Stomach smooth muscle (tissue), 2 donors: ENCODE data around the gene DLG5.
A peak's percentile ranks its signal among the peaks of the same experiment; 100 is the strongest.

Experiments used
- H3K27ac ChIP-seq: one replicate; pipeline ENCODE4 v1.7.0; 2013; ENCODE audit warnings: mild to moderate bottlenecking, low read length, inconsistent platforms
- H3K27me3 ChIP-seq, 2 donors: one replicate each; pipeline ENCODE4 v1.7.0; 2013; ENCODE audit warnings: low read length in 2 of 2; ENCODE audit not compliant: insufficient read depth in 2 of 2, control insufficient read depth in 1 of 2
- H3K36me3 ChIP-seq, 2 donors: one replicate each; pipeline ENCODE4 v1.7.0; 2013; ENCODE audit warnings: low read length in 2 of 2; ENCODE audit not compliant: control insufficient read depth in 2 of 2, insufficient read depth in 2 of 2
- H3K4me1 ChIP-seq: one replicate; pipeline ENCODE4 v1.7.0; 2013; ENCODE audit warnings: low read length; ENCODE audit not compliant: control insufficient read depth, insufficient read depth
- H3K4me3 ChIP-seq, 2 donors: one replicate each; pipeline ENCODE4 v1.7.0; 2013; ENCODE audit warnings: low read length in 2 of 2
- H3K9ac ChIP-seq, 2 donors: one replicate each; pipeline ENCODE4 v1.7.0; 2013; ENCODE audit warnings: low read length in 2 of 2, mild to moderate bottlenecking in 1 of 2
- H3K9me3 ChIP-seq, 2 donors: one replicate each; pipeline ENCODE4 v1.7.0; 2013; ENCODE audit warnings: low read length in 2 of 2; ENCODE audit not compliant: control insufficient read depth in 2 of 2
- donor health status: healthy.
- donor health status: Pancreatic carcinoma.

The DLG5 gene

GRCh38 chr10:77926566-77927401 is at the start of gene DLG5:
TSS of gene DLG5 (minus strand) at chr10:77926755. CDS start at chr10:77926520, 235 bp downstream.
- peaks cover 37% of the 10 kb centered on the region for H3K4me1 ChIP-seq
- peak within 1 kb of the TSS; percentile 86 for H3K27ac ChIP-seq
- H3K9me3 ChIP-seq: no peaks in the 10 kb centered on the region
- peak within 1 kb of the TSS; percentile 79 to 88 for H3K4me3 ChIP-seq
- H3K27me3 ChIP-seq: no peaks in the 10 kb centered on the region
- H3K9ac ChIP-seq: peak within 1 kb of the TSS; percentile 83 to 89
- no peaks in the 10 kb centered on the region for H3K36me3 ChIP-seq

GRCh38 chr10:77975086-77975666 is 48.6 kb upstream of the DLG5 start:
- H3K9me3 ChIP-seq: peaks cover 0 to 4% of the 10 kb centered on the region in 2 donors
- H3K27me3 ChIP-seq: no peaks in the 10 kb centered on the region
- peak overlapping the region in 1 of 2 donors; percentile 7 for H3K9ac ChIP-seq
- peak overlapping the region; percentile 67 for H3K27ac ChIP-seq
- no peak overlapping the region for H3K4me3 ChIP-seq
- H3K4me1 ChIP-seq: peaks cover 36% of the 10 kb centered on the region
- peaks cover 19 to 24% of the 10 kb centered on the region in 2 donors for H3K36me3 ChIP-seq

GRCh38 chr10:77974396-77975074 is 48.0 kb upstream of the DLG5 start:
- peaks cover 13 to 18% of the 10 kb centered on the region in 2 donors for H3K36me3 ChIP-seq
- peak overlapping the region in 1 of 2 donors; percentile 7 for H3K9ac ChIP-seq
- peak overlapping the region; percentile 67 for H3K27ac ChIP-seq
- peaks cover 0 to 4% of the 10 kb centered on the region in 2 donors for H3K9me3 ChIP-seq
- H3K27me3 ChIP-seq: no peaks in the 10 kb centered on the region
- H3K4me3 ChIP-seq: no peak overlapping the region
- peaks cover 42% of the 10 kb centered on the region for H3K4me1 ChIP-seq

GRCh38 chr10:77973276-77973675 is 46.7 kb upstream of the DLG5 start:
- H3K27me3 ChIP-seq: no peaks in the 10 kb centered on the region
- peaks cover 0 to 4% of the 10 kb centered on the region in 2 donors for H3K9me3 ChIP-seq
- H3K36me3 ChIP-seq: peaks cover 7 to 11% of the 10 kb centered on the region in 2 donors
- H3K4me1 ChIP-seq: peaks cover 50% of the 10 kb centered on the region
- H3K4me3 ChIP-seq: no peak overlapping the region
- peak overlapping the region; percentile 95 for H3K27ac ChIP-seq
- H3K9ac ChIP-seq: no peak overlapping the region

- Histone ChIP-seq H3K9ac (peak overlapping the region in 1 of 2 donors; percentile 34), H3K9me3 (peaks cover 0 to 4% of the 10 kb centered on the region in 2 donors), H3K4me3 (no peak overlapping the region), H3K36me3 (peaks cover 4% of the 10 kb centered on the region in 2 donors), H3K27ac (peak overlapping the region; percentile 95), H3K27me3 (no peaks in the 10 kb centered on the region), H3K4me1 (peaks cover 50% of the 10 kb centered on the region)
These were observed 45.6 kb upstream of the DLG5 start for GRCh38 chr10:77972148-77972547.

DNA sequence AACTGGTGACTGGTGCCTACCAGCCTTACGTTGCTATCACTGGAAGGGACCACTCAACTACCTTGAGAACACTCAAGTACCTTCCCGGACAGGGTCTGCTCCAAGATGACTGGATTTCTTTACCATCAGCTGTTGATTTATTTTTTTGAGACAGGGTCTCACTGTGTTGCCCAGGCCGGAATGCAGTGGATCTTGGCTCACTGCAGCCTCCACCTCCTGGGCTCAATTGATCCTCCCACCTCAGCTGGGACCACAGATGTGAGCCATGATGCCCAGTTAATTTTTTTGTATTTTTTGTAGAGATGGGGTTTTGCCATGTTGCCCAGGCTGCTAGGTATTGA is 45.2 kb upstream of the DLG5 start:
- no peaks in the 10 kb centered on the region for H3K27me3 ChIP-seq
- H3K27ac ChIP-seq: peak overlapping the region; percentile 95
- H3K9ac ChIP-seq: peak overlapping the region; percentile 34 to 66
- H3K4me1 ChIP-seq: peaks cover 50% of the 10 kb centered on the region
- peak overlapping the region in 1 of 2 donors; percentile 35 for H3K4me3 ChIP-seq
- peaks cover under 1 to 2% of the 10 kb centered on the region in 2 donors for H3K36me3 ChIP-seq
- H3K9me3 ChIP-seq: peaks cover 0 to 4% of the 10 kb centered on the region in 2 donors

- Histone ChIP-seq H3K9me3 (peaks cover 0 to 4% of the 10 kb centered on the region in 2 donors), H3K27ac (peak overlapping the region; percentile 95), H3K4me1 (peaks cover 48% of the 10 kb centered on the region), H3K27me3 (no peaks in the 10 kb centered on the region), H3K36me3 (no peaks in the 10 kb centered on the region), H3K9ac (peak overlapping the region; percentile 34 to 72), H3K4me3 (peak overlapping the region in 1 of 2 donors; percentile 62)
These were observed 44.6 kb upstream of the DLG5 start for GRCh38 chr10:77970869-77971803.

GRCh38 chr10:77969114-77969513 is 42.6 kb upstream of the DLG5 start:
- Histone ChIP-seq H3K9ac (peak overlapping the region; percentile 6 to 47), H3K27ac (peak overlapping the region; percentile 95)

DNA sequence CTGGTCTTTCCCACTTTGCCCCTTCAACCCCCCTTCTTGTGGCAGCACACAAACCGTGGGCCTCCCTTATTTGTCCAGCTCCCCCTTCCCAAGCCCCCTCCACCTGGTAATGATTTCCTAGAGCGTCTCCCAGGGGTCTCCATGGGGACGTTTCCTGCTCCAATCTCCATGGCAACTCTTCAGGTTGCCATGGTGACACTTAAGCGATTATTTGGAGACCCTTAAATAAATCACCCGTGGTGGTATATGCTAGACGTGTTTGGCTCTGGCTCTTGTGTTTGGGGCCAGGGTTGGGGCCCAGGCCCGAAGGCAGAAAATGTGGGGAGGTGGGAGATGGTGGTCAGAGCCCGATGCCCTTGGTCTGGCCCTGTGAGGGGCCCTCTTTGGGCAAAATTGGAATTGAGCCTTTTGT is 41.1 kb upstream of the DLG5 start:
- Histone ChIP-seq H3K36me3 (no peaks in the 10 kb centered on the region), H3K27ac (no peak overlapping the region), H3K9me3 (peaks cover 0 to 4% of the 10 kb centered on the region in 2 donors), H3K4me3 (no peak overlapping the region), H3K9ac (no peak overlapping the region), H3K4me1 (peaks cover 29% of the 10 kb centered on the region), H3K27me3 (no peaks in the 10 kb centered on the region)

More at GRCh38 chr10:77969114-77969513, 42.6 kb upstream of the DLG5 start:
- peaks cover 37% of the 10 kb centered on the region for H3K4me1 ChIP-seq
- H3K4me3 ChIP-seq: no peak overlapping the region
- no peaks in the 10 kb centered on the region for H3K36me3 ChIP-seq
- peaks cover 0 to 4% of the 10 kb centered on the region in 2 donors for H3K9me3 ChIP-seq
- no peaks in the 10 kb centered on the region for H3K27me3 ChIP-seq

GRCh38 chr10:77965294-77965693 is 38.7 kb upstream of the DLG5 start:
- Histone ChIP-seq H3K27me3 (no peaks in the 10 kb centered on the region), H3K36me3 (no peaks in the 10 kb centered on the region), H3K9me3 (no peaks in the 10 kb centered on the region), H3K9ac (no peak overlapping the region), H3K27ac (no peak overlapping the region), H3K4me3 (no peak overlapping the region), H3K4me1 (peaks cover 15% of the 10 kb centered on the region)
